Measurements from ENCODE around the gene SP140. TPM values are rescaled to one million over a fixed set of nuclear protein-coding genes. Genes with fewer than 3 reads are reported as not detected.

SP140 gene
- total and polyA plus RNA-seq, 10 donors: 51.3 to 110 (median 71.4) TPM

DNA sequence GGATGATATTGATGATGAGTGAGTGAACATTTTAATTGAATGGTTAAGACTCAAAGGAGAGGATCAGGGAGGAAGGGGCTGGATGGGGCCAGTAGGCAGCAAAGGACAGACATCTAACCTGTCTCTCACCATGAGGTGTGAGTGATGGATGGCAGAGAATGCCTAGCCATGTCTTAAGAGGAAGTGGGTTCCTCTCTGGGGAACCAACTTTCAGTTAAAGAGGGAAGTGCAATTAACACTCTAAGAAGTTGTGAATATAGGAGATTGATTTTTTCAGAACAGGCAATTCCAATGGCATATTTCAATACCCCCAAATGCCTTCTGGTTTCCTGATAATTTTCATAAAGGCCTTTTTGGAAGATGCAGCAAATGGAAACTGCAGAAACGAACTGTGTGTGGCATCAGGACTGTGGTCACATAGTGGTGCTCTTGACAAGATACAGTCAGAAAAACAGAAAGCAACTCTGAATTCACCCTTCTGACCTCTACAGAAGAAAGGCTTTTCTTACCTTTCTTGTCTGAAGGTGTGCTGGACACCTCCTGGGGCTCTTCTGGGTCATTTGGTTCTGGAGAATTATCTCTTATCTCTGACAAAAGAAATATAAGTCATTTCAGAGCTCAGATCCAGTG, 16.0 kb upstream of the SP140 start:
- Histone ChIP-seq H3K4me3 (peak overlapping the region in 1 of 8 donors; percentile 20), H3K27ac (peak overlapping the region in 6 of 8 donors; percentile 4 to 74 (median 47)), H3K27me3 (replicated peaks in 1 of 7) (no peaks in the 10 kb centered on the region), H3K36me3 (peaks cover 10 to 100% (median 95%) of the 10 kb centered on the region in 6 donors), H3K4me1 (peaks cover 18 to 83% (median 48%) of the 10 kb centered on the region in 6 donors), H3K9me3 (no peaks in the 10 kb centered on the region)
- WGBS, 5 donors: 44 to 64% (median 59%) methylated on average over 1 of the region's 1 CpG
- no peak for TF ChIP-seq CTCF (IDR thresholded peaks at IDR 0.05 in 8 of 11, conservative IDR thresholded peaks at IDR 0.05 in 3 of 11)
- TF ChIP-seq POLR2AphosphoS5 (IDR thresholded peaks at IDR 0.05): peak in 1 of 3 donors; percentile 61
- no peak for DNase-seq
- intact Hi-C loops (cut with DNase I; ENCODE audit: low total_unique reads): no loop called here

- peak overlapping the region in 4 of 8 donors; percentile 93 to 97 (median 96) for H3K27ac ChIP-seq
- 79 to 97% (median 89%) methylated on average over 1 of the region's 1 CpG for WGBS, 5 donors
- DNase-seq: no peak
- H3K9me3 ChIP-seq: no peaks in the 10 kb centered on the region
- TF ChIP-seq CTCF (IDR thresholded peaks at IDR 0.05 in 8 of 11, conservative IDR thresholded peaks at IDR 0.05 in 3 of 11) (no peak), POLR2A (IDR thresholded peaks at IDR 0.05) (no peak), POLR2AphosphoS5 (IDR thresholded peaks at IDR 0.05) (no peak)
- H3K4me1 ChIP-seq: peaks cover 27 to 78% (median 51%) of the 10 kb centered on the region in 6 donors
- no peaks in the 10 kb centered on the region for H3K27me3 ChIP-seq (replicated peaks in 1 of 7)
- peaks cover 7 to 58% (median 51%) of the 10 kb centered on the region in 6 donors for H3K36me3 ChIP-seq
- intact Hi-C loops (cut with DNase I; ENCODE audit: low total_unique reads): no loop called here
- H3K4me3 ChIP-seq: peak overlapping the region in 1 of 8 donors; percentile 84
These were observed 9.0 kb upstream of the SP140 start for GRCh38 chr2:230216489-230216888.

DNA sequence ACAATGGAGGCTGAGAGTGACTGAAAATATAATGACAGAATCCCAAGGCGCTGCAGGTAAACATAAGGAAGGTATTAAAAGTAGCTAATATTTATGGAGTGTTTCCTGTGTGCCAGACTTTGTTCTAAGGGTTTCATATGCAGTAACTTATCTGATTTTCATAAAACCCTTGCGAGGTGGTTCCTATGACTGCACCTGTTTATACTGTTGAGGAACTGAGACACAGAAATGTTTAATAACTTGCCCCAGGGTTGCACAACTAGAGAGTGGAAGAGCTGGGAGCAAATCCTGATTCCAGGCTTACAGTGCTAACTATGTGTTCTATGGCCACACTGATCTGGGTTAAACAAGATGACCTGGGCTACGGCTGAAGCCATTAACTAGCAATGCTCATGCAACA, 8.1 kb upstream of the SP140 start:
- DNase-seq: no peak
- Histone ChIP-seq H3K9me3 (no peaks in the 10 kb centered on the region), H3K27me3 (replicated peaks in 1 of 7) (no peaks in the 10 kb centered on the region), H3K4me3 (peak overlapping the region in 7 of 8 donors; percentile 54 to 90 (median 77)), H3K4me1 (peaks cover 27 to 85% (median 58%) of the 10 kb centered on the region in 6 donors), H3K36me3 (peaks cover 5 to 48% (median 42%) of the 10 kb centered on the region in 6 donors), H3K27ac (peak overlapping the region in 5 of 8 donors; percentile 92 to 97 (median 95))
- TF ChIP-seq CTCF (IDR thresholded peaks at IDR 0.05 in 8 of 11, conservative IDR thresholded peaks at IDR 0.05 in 3 of 11) (no peak), POLR2A (IDR thresholded peaks at IDR 0.05) (no peak), POLR2AphosphoS5 (IDR thresholded peaks at IDR 0.05) (no peak)
- WGBS, 5 donors: 64 to 84% (median 76%) methylated on average over 3 of the region's 3 CpGs
- intact Hi-C loops (cut with DNase I; ENCODE audit: low total_unique reads): no loop called here

DNA sequence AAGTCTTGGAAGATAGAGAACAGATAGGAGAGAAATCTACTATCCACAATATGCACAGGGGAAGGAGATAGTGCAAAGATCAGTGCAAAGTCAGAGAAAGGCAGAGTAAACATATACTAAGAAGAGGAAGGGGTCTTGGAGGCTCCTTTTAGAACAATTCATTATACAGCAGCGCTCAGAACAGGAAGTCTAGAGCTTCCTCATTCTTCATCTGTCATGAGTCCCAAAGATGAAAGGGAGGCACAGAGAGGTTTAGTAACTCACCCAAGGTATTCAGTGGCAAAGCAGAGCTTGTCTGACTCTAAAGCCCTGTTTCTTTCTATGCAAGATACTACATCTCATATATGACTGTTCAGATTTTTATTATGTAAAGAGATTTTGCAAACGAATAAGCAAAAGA, 7.1 kb upstream of the SP140 start:
- H3K4me1 ChIP-seq: peaks cover 27 to 90% (median 61%) of the 10 kb centered on the region in 6 donors
- intact Hi-C loops (cut with DNase I; ENCODE audit: low total_unique reads): no loop called here

More for the DNA sequence above, 7.1 kb upstream of the SP140 start:
- no peak for DNase-seq
- Histone ChIP-seq H3K4me3 (peak overlapping the region; percentile 54 to 90 (median 76)), H3K27me3 (replicated peaks in 1 of 7) (no peaks in the 10 kb centered on the region), H3K36me3 (peaks cover 5 to 39% (median 32%) of the 10 kb centered on the region in 6 donors), H3K27ac (peak overlapping the region; percentile 82 to 97 (median 92)), H3K9me3 (no peaks in the 10 kb centered on the region)
- 15 to 29% (median 22%) methylated on average over 2 of the region's 2 CpGs for WGBS, 5 donors
- TF ChIP-seq POLR2A (IDR thresholded peaks at IDR 0.05) (no peak), CTCF (IDR thresholded peaks at IDR 0.05 in 8 of 11, conservative IDR thresholded peaks at IDR 0.05 in 3 of 11) (no peak), POLR2AphosphoS5 (IDR thresholded peaks at IDR 0.05) (no peak)

All from spleen (tissue), 11 donors.